Measurements from ENCODE around the gene DLG1. TPM values are rescaled to one million over a fixed set of nuclear protein-coding genes. Genes with fewer than 3 reads are reported as not detected.

DLG1 gene
- total RNA-seq, 1 donor from 2014 or later, result 114 TPM

DNA sequence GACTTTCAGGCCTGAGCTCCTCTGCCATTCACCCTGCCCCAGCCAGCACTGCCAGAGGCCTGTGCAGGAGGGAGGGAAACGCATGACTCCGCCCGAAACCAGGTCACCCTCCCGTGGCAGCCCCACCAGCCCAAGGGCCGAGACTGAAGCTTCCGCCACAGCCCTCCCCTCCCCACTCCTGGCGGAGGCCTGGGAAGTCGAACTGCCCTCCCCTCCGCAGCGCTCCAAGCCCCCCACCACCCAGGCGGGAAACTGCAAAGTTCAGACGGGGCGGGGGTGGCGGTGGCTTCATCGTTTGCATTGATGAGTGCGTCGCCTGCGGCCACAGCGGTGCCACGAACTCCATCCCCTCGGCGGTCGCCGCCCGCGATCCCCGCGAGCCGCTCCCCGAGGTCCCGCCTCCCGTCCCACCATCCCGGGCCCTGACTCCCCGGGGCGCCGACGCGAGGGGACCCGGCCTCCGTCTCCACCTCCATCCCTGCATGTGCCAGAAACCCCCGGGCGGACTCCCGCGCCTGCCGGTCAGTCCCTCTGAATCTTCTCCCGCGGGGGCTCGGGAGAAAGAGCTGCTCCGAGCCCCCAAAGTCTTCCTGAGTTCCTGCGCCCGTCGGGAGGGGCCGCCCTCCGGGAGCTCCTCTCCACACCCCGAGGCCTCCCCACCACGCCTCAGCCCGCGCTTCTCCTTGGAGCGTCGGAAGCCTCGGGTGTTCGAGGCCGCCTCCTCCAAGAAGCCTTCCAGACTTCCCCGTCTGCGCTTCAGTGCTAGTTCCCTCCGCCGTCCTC lies 269.5 kb downstream of the DLG1 start:
- H3K27ac Mint-ChIP-seq, result no peak overlapping the region
- H3K36me3 Mint-ChIP-seq, result no peaks in the 10 kb centered on the region
- H3K4me3 Mint-ChIP-seq, result peak overlapping the region; percentile 63
- DNase-seq (ENCODE audit: low spot score in 2 of 2, unreplicated experiment in 2 of 2), result no peak
- H3K27me3 Mint-ChIP-seq (ENCODE audit: low read depth), result peaks cover 10% of the 10 kb centered on the region
- no peaks in the 10 kb centered on the region for H3K9me3 Mint-ChIP-seq
- no peak for TF ChIP-seq CTCF (IDR thresholded peaks at IDR 0.05; ENCODE audit: unreplicated experiment)
- peaks cover 6% of the 10 kb centered on the region for H3K4me1 Mint-ChIP-seq

- Mint-ChIP-seq H3K27ac (no peak overlapping the region), H3K4me3 (peak overlapping the region; percentile 63), H3K4me1 (peaks cover 9% of the 10 kb centered on the region), H3K36me3 (no peaks in the 10 kb centered on the region), H3K9me3 (no peaks in the 10 kb centered on the region), H3K27me3 (ENCODE audit: low read depth) (peaks cover 12% of the 10 kb centered on the region)
- TF ChIP-seq CTCF (IDR thresholded peaks at IDR 0.05; ENCODE audit: unreplicated experiment), result no peak
- no peak for DNase-seq (ENCODE audit: low spot score in 2 of 2, unreplicated experiment in 2 of 2)
Measured at GRCh38 chr3:197027896-197028727, 270.3 kb downstream of the DLG1 start.

DNA sequence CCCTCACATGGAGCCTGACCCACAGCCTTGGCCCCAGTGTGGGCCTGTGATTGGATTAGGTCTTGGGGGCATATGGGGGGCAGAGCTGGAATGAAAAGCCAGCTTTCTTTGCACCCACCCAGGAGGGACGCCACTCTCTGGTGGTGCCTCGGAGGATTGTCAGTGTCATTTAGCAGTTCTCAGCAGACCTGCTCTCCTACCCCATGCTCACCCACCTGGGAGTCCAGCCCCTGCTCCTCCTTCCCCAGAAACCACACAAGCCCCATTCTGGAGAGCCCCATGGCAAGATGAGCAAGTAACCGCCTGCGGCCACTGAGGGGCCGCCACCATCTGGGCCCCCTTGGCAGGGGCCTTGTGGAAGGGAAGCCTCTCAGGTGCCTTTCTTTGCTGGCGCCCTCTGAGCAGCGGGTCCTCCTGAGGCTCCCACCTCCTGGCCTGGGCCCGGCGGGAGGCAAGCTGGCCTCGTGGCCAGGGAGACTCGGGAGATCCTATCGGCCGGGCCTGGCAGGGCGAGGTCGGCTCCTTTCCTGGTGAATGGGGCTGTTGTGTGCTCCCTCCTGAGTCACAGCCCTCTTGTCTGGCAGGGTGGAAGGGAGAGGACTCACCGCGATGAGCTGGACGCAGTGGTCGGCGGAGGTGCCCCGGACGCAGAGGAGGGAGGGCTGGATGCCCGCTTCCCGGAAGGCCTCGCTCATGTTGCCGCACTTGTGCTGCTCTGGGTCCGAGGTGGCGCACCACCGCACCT lies 271.1 kb downstream of the DLG1 start:
- Mint-ChIP-seq H3K27me3 (ENCODE audit: low read depth) (peaks cover 13% of the 10 kb centered on the region), H3K4me3 (no peak overlapping the region), H3K9me3 (no peaks in the 10 kb centered on the region), H3K36me3 (no peaks in the 10 kb centered on the region), H3K4me1 (peaks cover 10% of the 10 kb centered on the region), H3K27ac (no peak overlapping the region)
- TF ChIP-seq CTCF (IDR thresholded peaks at IDR 0.05; ENCODE audit: unreplicated experiment), result no peak
- no peak for DNase-seq (ENCODE audit: low spot score in 2 of 2, unreplicated experiment in 2 of 2)

GRCh38 chr3:197026481-197026866 lies 271.9 kb downstream of the DLG1 start:
- Mint-ChIP-seq H3K27me3 (ENCODE audit: low read depth) (peaks cover 18% of the 10 kb centered on the region), H3K27ac (no peak overlapping the region), H3K4me1 (peaks cover 8% of the 10 kb centered on the region), H3K36me3 (no peaks in the 10 kb centered on the region), H3K9me3 (no peaks in the 10 kb centered on the region), H3K4me3 (no peak overlapping the region)
- DNase-seq (ENCODE audit: low spot score in 2 of 2, unreplicated experiment in 2 of 2), result no peak
- TF ChIP-seq CTCF (IDR thresholded peaks at IDR 0.05; ENCODE audit: unreplicated experiment), result no peak

GRCh38 chr3:197025736-197026480 lies 272.5 kb downstream of the DLG1 start:
- DNase-seq (ENCODE audit: low spot score in 2 of 2, unreplicated experiment in 2 of 2), result no peak
- H3K36me3 Mint-ChIP-seq, result no peaks in the 10 kb centered on the region
- peaks cover 18% of the 10 kb centered on the region for H3K27me3 Mint-ChIP-seq (ENCODE audit: low read depth)
- H3K27ac Mint-ChIP-seq, result no peak overlapping the region
- no peak for TF ChIP-seq CTCF (IDR thresholded peaks at IDR 0.05; ENCODE audit: unreplicated experiment)
- H3K9me3 Mint-ChIP-seq, result no peaks in the 10 kb centered on the region
- H3K4me3 Mint-ChIP-seq, result no peak overlapping the region
- peaks cover 8% of the 10 kb centered on the region for H3K4me1 Mint-ChIP-seq
